HUES48 (cell line): ENCODE data around the gene RNF41.
A peak's percentile ranks its signal among the peaks of the same experiment; 100 is the strongest.
"Not testable (repeated sequence)": the region's sequence is repeated elsewhere in the genome, so short reads cannot be mapped to it uniquely, and the experiment has no call there.

Experiments
- H3K27ac ChIP-seq: one replicate; pipeline ENCODE4 v1.7.0; 2013; ENCODE audit warnings: low read depth, low read length, inconsistent platforms
- H3K27me3 ChIP-seq: 2 replicates; pipeline ENCODE4 v1.6.1; 2013; ENCODE audit warnings: mild to moderate bottlenecking, low read length; ENCODE audit not compliant: control insufficient read depth, insufficient read depth
- H3K36me3 ChIP-seq: 2 replicates; pipeline ENCODE4 v1.6.1; 2013; ENCODE audit warnings: low read length; ENCODE audit not compliant: control insufficient read depth, insufficient read depth
- H3K4me1 ChIP-seq: 2 replicates; pipeline ENCODE4 v1.6.1; 2013; ENCODE audit warnings: mild to moderate bottlenecking, low read length; ENCODE audit not compliant: control insufficient read depth, insufficient read depth
- H3K4me3 ChIP-seq: 2 replicates; pipeline ENCODE4 v1.5.1; 2013; ENCODE audit warnings: mild to moderate bottlenecking, low read depth, low read length
- H3K9ac ChIP-seq: 2 replicates; pipeline ENCODE4 v1.6.1; 2013; ENCODE audit warnings: mild to moderate bottlenecking, low read depth, low read length, moderate library complexity
- H3K9me3 ChIP-seq: 2 replicates; pipeline ENCODE4 v1.6.1; 2013; ENCODE audit warnings: low read length; ENCODE audit not compliant: control insufficient read depth, insufficient read depth

Gene RNF41

DNA sequence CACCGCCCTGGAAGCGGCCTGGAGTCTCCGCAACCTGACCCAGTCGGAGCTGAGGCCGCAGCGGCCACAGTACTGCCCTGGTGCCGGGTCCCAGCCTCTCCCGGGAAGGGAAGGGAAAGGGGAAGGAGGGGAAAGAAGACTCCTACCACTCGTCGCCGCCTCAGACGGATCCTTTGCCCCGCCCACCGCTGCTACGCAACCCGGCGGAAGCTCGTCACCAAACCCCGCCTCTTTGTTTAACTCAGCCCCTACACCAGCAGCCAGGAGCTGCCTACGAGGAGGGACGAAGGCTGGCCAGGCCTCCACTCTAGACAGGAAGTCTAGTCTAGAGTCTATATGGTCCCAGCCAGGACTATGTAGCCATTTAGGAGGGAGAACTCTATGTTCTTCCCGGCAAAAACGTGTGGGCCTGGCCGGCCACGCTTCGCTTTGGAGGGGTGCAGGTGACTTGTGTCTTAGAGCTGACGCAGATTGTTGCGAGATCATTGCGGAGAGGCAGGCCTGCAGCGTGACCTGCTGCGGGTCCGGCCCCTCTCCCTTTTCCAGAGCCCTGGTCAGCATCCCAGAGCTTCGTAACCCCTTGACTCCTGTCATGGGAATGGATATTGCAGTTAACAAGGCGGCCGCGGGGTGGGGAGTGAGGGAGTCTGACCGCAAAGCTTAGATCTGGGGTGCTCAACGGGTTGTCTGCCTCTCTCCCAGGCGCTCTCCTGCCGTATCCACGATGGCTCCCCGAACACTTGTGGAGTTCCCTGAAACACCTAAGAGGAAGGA lies at the start of gene RNF41:
RNF41 (minus strand) TSS at position 166 of the 774 bp plus-strand sequence. CDS start 7,875 bp downstream, outside the sequence.
- H3K9ac ChIP-seq: peak within 1 kb of the TSS; percentile 77
- H3K27me3 ChIP-seq: no peaks in the 10 kb centered on the region
- H3K9me3 ChIP-seq: no peaks in the 10 kb centered on the region
- H3K4me3 ChIP-seq: peak within 1 kb of the TSS; percentile 85
- H3K36me3 ChIP-seq: peaks cover 10% of the 10 kb centered on the region; the same call in 1 of the 2 replicates
- peaks cover 20% of the 10 kb centered on the region for H3K4me1 ChIP-seq
- H3K27ac ChIP-seq: peak within 1 kb of the TSS; percentile 99

- H3K27ac ChIP-seq: no peak overlapping the region
- H3K4me3 ChIP-seq: no peak overlapping the region
Observed at GRCh38 chr12:56271031-56271430, 49.3 kb upstream of the RNF41 start.

DNA sequence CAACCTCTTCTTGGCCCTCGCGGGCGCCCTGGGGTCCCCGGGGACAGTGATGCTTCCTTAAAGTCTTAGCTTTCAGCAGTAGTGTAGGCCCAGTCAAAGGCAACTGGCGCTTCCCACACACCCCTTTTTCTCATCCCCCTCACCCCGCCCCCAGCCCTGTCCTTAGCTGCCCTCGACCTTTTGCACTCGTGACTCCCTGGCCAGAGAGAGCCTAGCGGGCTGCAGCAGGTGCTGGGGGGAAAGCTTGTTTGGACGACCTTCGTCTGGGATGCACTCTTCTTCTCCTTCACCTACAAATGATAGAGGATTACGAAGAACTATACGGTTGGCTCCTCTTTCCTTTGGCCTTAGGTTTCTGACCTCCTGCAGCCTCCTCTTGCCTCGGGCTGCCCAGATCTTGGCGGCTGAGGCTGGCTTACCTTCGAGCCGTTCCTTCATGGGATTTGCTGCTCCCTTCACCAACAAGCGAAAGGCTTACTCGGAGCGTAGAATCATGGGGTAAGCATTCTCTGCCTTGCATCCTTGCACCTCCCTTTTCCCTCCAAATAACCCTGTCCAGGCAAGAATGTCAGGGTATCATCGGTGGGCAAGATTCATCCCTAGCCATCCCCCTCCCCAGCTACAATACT lies 45.8 kb upstream of the RNF41 start:
- Histone ChIP-seq H3K9me3 (no peaks in the 10 kb centered on the region), H3K27ac (peak overlapping the region; percentile 96), H3K27me3 (no peaks in the 10 kb centered on the region), H3K9ac (0 out of 2 replicates have a peak overlapping the region, but pooled peaks have one; percentile 6), H3K4me3 (peak overlapping the region; percentile 85), H3K36me3 (peaks cover 36% of the 10 kb centered on the region), H3K4me1 (no peaks in the 10 kb centered on the region)

More at GRCh38 chr12:56271031-56271430, 49.3 kb upstream of the RNF41 start:
- Histone ChIP-seq H3K27me3 (no peaks in the 10 kb centered on the region), H3K36me3 (peaks cover 68% of the 10 kb centered on the region), H3K4me1 (no peaks in the 10 kb centered on the region), H3K9me3 (no peaks in the 10 kb centered on the region), H3K9ac (no peak overlapping the region)

DNA sequence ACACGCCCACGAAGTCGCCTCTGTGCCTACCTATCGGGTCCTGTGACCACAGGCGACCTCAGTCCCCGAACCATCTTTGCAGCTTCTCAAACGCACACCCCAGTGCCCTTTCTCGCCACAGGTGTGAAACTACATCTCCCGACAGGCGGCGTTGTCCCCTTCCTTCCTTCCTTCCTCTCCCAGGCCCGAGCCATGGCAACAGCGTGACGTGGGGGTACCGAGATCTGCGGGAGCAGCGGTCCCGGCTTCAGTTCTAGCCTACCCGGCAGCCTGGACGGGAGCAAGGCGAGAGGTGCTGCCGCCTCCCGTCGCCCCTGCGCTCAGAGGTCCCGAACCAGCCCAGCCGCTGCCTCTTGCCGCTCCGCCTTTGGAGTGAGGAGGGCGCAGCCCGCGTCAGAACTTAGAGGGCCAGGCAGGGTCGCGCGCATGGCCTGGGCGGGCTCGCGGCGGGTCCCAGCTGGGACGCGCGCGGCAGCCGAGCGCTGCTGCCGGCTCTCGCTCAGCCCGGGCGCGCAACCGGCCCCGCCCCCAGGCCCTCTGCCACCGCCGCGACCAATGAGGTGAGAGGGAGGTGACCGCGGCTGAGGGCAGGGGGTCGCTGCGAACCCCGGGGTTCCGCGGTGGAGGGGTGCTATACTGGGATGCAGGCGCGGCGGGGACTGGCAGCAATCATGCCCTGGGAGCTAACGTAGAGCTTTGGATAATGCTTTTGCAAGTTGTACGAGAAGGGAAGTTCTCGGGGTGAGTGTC lies 45.1 kb upstream of the RNF41 start, which contains the start of gene COQ10A:
COQ10A (plus strand) TSS at position 250 of the 750 bp plus-strand sequence; CDS start at position 427, 177 bp downstream.
- no peaks in the 10 kb centered on the region for H3K4me1 ChIP-seq
- H3K36me3 ChIP-seq: peaks cover 29% of the 10 kb centered on the region
- no peaks in the 10 kb centered on the region for H3K9me3 ChIP-seq
- H3K27me3 ChIP-seq: no peaks in the 10 kb centered on the region
- H3K9ac ChIP-seq: peak within 1 kb of the TSS; percentile 80
- peak within 1 kb of the TSS; percentile 96 for H3K27ac ChIP-seq
- H3K4me3 ChIP-seq: peak within 1 kb of the TSS; percentile 85

- H3K4me1 ChIP-seq: not testable (repeated sequence)
- H3K9ac ChIP-seq: peak overlapping the region; percentile 80
Observed at GRCh38 chr12:56266068-56266692, 44.5 kb upstream of the RNF41 start.

DNA sequence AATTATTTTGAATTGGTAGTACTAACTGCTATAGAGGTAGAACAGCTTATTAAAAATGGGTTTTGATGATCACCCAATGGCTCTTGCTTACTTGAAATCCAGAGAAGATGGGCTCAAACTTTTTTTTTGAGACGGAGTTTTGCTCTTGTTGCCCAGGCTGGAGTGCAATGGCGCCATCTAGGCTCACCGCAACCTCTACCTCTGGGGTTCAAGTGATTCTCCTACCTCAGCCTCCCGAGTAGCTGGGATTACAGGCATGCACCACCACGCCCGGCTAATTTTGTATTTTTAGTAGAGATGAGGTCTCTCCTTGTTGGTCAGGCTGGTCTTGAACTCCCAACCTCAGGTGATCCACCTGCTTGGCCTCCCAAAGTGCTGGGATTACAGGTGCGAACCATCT lies 41.2 kb upstream of the RNF41 start:
- not testable (repeated sequence) for H3K9ac ChIP-seq, H3K36me3 ChIP-seq, H3K27ac ChIP-seq, H3K27me3 ChIP-seq, H3K4me1 ChIP-seq, H3K9me3 ChIP-seq, H3K4me3 ChIP-seq

More at GRCh38 chr12:56266068-56266692, 44.5 kb upstream of the RNF41 start:
- Histone ChIP-seq H3K36me3 (peaks cover 22% of the 10 kb centered on the region), H3K4me3 (peak overlapping the region; percentile 85), H3K27ac (peak overlapping the region; percentile 96)
- H3K27me3 ChIP-seq, H3K9me3 ChIP-seq: not testable (repeated sequence)

GRCh38 chr12:56261503-56262232 lies 39.9 kb upstream of the RNF41 start:
- Histone ChIP-seq H3K9me3 (no peaks in the 10 kb centered on the region), H3K27me3 (no peaks in the 10 kb centered on the region), H3K4me3 (no peak overlapping the region), H3K9ac (no peak overlapping the region), H3K27ac (no peak overlapping the region), H3K36me3 (0 out of 2 replicates have a peak, but pooled peaks cover 3% of the 10 kb centered on the region), H3K4me1 (peaks cover 10% of the 10 kb centered on the region)

DNA sequence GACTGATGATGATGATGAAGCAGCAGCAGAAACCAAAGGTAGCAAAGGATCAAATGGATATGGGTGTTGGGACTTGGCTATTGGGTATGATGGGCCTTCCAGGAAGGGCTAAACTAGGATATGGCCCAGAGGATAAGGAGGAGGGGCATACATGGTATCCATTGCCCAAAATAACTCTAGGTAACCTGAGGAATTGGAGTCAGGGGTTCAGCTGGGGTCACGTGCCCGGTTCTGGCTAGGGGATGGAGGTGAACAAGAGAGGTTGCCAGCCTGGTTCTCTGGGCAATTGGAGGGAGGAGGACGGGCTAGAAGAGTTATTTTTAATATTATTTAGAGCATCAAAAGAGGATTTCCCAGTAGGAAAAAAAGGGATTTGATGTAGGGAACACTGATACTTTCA lies 39.2 kb upstream of the RNF41 start:
- H3K36me3 ChIP-seq: peaks cover 9% of the 10 kb centered on the region
- no peak overlapping the region for H3K4me3 ChIP-seq
- no peak overlapping the region for H3K9ac ChIP-seq
- no peak overlapping the region for H3K27ac ChIP-seq
- H3K4me1 ChIP-seq: peaks cover 17% of the 10 kb centered on the region
- no peaks in the 10 kb centered on the region for H3K9me3 ChIP-seq
- H3K27me3 ChIP-seq: no peaks in the 10 kb centered on the region

GRCh38 chr12:56260380-56260779 lies 38.7 kb upstream of the RNF41 start:
- Histone ChIP-seq H3K36me3 (peaks cover 14% of the 10 kb centered on the region), H3K9me3 (no peaks in the 10 kb centered on the region), H3K4me3 (no peak overlapping the region), H3K9ac (no peak overlapping the region), H3K4me1 (peaks cover 17% of the 10 kb centered on the region), H3K27ac (no peak overlapping the region), H3K27me3 (no peaks in the 10 kb centered on the region)

GRCh38 chr12:56258820-56259183 lies 37.1 kb upstream of the RNF41 start:
- peak overlapping the region; percentile 66; the same call in 1 of the 2 replicates for H3K9ac ChIP-seq
- H3K27me3 ChIP-seq: no peaks in the 10 kb centered on the region
- peak overlapping the region; percentile 50 for H3K27ac ChIP-seq
- no peaks in the 10 kb centered on the region for H3K9me3 ChIP-seq
- peaks cover 29% of the 10 kb centered on the region for H3K36me3 ChIP-seq
- H3K4me3 ChIP-seq: peak overlapping the region; percentile 85
- peaks cover 17% of the 10 kb centered on the region for H3K4me1 ChIP-seq
